Dedifferentiated amniotic fluid mesenchymal stem cell (primary cell): ENCODE data around the gene MAN1B1.
A peak's percentile ranks its signal among the peaks of the same experiment; 100 is the strongest.

Experiments
- DNase-seq: peaks from one replicate; pipeline ENCODE4 v3.0.0-alpha.2; 2016; ENCODE audit errors: extremely low spot score

MAN1B1 gene

DNA sequence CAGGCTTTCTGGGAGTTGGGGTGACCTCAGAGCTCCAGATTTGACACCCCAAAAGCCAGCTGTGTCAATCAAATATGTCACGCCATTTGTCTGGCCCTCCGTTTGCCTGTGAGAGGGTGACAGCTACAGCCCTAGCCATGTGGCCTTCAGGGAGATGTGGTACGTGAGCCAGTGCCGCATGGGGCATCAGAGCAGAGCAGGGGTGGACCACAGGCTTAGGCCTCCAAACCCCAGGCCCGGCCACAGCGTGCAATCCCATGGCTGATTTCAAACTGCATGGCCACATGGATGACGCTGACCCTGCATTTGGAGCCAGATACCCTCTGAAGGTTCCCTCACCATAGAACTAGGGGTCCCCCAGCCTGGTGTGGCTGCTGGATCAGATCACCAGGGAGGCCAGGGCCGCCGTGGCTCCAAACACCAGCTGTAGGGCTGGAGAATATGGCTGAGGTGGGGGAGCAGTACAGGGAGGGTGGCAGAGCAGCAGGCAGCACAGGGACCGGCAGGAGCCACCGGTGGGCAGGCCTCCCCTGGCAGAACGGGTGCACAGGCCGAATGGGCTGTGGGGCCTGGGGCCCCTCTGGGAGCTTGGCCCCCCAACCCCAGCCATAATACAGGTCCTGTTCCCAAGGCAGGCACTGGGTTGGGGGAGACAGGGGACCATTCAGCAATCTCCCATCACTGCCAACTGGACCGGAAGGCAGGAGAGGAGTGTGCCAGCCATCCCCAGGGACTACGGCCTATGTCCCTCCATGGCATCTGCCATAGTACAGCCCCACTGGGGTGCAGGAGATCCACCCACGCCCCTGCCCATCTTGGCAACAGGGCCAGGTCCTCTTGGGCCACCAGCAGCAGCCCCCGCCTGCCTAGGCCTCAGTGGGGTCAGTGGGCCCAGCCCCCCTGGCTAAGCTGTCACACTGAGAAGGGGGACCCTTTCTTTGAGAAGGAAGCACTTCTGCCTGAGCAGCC is 18.0 kb upstream of the MAN1B1 start:
- DNase-seq = no peak

GRCh38 chr9:137069508-137070091 is 17.2 kb upstream of the MAN1B1 start:
- DNase-seq = no peak

DNA sequence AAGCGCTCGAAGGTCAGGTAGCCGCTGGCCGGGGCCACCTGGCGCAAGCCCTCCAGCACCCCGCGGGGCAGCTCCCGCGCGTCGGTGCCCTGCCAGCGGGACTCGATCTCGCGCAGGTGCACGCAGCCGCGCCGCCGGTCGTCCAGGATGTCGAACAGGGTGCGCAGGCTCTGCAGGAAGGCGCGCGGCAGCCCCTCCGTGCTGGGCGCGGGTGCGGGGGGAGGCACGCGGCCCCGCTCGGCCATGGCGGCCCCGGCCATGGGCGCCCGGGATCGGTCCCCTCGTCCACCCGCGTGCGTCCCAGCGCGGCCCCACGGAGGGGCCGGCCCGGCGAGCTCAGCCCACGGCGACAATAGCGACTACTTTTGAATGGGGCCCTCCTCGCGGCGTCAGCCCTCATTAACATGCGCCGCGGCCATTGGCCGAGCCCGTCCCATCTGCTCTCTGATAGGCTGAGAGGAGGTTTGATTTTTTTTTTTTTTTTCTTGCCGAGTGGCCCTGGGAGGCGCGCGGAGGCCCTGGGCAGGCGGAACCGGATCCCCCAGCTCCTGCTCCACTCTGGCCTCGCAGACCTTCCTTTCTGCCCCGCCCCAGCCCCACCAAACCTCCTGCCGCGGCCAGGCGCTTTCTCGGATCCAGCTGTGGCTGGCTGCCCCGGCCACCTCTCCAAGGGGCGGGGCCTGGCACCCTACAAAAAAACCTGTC is 16.4 kb upstream of the MAN1B1 start, which contains the start of gene SAPCD2:
Gene SAPCD2, minus strand, starts transcription at position 357 of the 705 bp plus-strand sequence. Its CDS starts 97 bp downstream, at position 260.
- peak; percentile 74 for DNase-seq

DNA sequence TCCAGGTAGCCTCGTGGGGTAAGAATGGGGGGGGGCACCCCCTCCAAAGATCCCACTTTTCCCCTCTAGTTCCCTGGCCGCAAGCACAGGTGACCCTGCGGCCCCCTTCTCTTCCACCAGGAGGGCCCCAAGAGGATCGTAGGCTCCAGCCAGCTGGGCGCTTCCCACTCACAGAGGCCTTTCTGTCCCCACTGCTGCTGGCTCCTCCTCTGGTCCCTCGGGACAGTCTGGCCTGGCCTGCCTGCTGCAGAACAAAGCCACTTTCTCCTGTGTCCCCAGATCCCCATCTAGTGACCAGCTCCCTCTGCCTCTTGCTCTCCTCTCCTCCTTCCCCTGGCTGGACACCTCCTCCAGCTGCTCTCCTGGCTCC is 15.9 kb upstream of the MAN1B1 start:
- DNase-seq = no peak

DNA sequence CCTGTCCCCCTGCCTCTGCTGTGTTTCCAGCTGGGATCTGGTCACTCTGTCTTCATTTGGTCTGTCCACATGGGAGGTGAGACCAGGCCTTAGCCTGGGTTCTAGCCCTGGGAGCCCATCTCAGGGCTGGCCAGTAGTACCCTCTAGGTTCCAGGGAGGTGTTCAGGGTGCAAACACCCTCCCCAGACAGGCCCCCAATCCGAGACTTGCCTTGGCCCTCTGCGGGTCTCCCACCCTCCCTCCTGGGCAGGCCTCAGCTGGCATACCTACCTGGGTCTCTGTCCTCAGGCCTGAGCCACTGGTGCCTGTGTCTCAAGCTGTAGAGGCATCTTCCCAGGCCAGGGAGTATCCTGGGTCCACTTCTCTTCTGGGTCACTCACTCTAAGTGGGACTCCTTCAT is 15.5 kb upstream of the MAN1B1 start:
- no peak for DNase-seq

DNA sequence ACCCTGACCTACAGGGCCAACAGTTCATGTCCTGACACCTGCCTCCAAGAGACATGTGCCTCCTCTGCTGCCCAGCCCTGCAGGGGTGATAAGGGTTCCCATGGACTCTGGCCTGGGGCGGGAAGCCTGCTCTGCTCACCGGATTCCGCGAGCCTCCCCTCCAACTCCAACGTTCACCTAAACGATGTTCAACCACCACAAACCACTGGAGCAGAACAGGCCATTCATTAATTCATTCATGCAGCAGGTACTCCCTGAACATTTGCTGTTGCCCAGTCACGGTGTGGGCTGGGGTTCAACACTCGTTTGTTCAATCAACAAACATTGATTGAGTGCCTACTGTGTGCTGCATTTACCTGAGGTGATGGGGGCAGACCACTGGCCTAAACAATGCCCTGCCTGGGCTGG is 12.8 kb upstream of the MAN1B1 start:
- no peak for DNase-seq

DNA sequence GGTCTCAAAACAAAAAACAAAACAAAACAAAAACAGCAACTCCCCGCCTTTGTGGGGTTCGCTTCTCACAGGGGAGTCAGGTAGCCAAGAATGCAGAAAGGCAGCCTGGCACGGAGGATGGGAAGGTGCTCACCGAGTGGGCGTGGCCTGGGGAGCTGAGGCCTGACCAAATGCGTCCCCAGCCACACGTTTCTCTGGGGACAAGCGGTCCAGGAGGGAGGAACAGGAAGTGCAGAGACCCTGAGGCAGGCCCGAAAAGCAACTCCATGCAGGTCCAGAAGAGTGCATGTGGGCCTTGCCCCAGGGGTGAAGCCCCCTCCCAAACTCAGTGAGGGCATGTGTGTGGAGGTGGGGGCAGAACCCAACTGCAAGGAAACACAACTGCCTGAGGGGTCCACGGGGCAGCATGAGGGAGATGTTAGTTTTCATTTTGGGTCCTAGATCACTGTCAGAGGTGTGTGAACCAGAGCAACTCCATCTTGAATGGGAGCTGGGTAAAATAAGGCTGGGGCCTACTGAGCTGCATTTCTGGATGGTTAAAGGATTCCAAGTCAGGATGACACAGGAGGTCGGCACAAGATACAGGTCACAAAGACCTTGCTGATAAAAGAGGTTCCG is 12.0 kb upstream of the MAN1B1 start:
- DNase-seq = no peak

DNA sequence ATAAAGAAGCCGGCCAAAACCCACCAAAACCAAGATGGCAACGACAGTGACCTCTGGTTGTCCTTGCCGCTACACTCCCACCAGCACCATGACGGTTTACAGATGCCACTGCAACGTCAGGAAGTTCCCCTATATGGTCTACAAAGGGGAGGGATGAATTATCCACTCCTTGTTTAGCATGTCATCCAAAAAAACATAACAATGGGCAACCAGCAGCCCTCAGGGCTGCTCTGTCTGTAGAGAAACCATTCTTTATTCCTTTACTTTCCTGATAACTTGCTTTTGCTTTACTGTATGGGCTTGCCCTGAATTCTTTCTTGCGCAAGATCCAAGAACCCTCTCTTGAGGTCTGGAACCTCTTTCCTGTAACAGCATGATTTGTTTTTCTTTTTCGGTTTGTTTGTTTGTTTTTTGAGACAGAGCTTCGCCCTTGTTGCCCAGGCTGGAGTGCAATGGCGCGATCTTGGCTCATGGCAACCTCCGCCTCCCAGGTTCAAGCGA is 11.5 kb upstream of the MAN1B1 start:
- DNase-seq = no peak

GRCh38 chr9:137076636-137077009 is 10.2 kb upstream of the MAN1B1 start:
- no peak for DNase-seq

DNA sequence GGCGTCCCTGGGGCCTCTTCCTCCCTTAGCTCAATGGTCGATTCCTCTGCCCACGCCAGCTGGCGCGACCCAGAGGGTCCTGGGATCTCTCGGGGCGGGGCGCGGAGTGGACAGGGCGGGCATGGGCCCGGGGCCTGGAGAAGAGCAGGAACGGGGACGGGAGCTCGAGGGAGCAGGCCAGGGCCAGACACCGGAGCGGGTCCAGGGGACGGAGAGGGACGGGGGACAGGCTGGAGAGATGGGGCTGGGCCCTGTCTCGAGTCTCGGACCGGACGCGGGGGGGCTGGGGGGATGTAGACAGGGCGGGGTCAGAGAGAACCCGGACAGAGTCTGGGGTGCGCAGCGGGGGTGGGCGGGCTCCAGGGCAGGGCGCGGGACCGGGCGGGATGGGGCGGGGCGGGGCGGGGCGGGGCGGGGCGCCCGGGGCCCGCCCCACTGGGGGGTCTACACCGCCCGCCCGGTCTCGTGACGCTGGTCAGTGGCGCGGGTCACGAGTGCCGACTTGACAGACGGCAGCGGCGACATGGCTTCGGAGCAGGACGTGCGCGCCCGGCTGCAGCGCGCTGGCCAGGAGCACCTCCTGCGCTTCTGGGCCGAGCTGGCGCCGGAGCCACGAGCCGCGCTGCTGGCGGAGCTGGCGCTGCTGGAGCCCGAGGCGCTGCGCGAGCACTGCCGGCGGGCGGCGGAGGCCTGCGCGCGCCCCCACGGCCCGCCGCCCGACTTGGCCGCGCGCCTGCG is 9.6 kb upstream of the MAN1B1 start, which contains the start of gene UAP1L1:
Gene UAP1L1, plus strand, starts transcription at position 508 of the 738 bp plus-strand sequence. Its CDS starts 16 bp downstream, at position 524.
- DNase-seq = no peak

DNA sequence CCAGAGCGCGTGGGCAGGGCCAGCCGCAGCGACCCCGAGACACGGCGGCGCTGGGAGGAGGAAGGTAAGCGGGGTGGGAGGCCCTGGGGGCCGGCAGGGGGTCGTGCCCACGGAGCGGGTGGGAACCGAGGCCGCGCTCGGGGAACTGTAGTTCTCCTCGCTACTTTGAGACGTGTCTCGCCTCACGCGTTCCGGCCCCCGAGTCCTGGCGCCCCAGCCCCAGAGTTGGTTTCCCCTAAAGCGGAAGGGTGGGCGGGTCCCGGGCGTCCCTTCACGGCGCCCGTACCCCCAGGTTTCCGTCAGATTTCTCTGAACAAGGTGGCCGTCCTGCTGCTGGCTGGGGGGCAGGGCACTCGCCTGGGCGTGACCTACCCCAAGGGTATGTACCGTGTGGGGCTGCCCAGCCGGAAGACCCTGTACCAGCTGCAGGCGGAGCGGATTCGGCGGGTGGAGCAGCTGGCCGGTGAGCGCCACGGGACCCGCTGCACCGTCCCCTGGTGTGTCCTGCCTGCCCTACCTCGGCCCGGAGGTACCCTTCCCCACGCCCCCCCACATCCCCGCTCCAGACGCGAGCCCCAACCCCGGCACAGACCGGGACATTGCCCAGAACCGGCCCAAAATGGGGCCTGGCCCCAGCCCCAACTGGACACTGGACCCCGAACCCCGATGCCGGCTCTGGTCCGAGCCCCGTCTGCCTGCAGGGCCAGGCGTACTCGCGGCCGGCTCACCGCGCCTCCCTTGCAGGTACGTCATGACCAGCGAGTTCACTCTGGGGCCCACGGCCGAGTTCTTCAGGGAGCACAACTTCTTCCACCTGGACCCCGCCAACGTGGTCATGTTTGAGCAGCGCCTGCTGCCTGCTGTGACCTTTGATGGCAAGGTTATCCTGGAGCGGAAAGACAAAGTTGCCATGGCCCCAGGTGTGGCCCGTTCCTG is 8.8 kb upstream of the MAN1B1 start:
- DNase-seq = no peak

GRCh38 chr9:137078701-137079400 is 7.9 kb upstream of the MAN1B1 start:
- DNase-seq = no peak

DNA sequence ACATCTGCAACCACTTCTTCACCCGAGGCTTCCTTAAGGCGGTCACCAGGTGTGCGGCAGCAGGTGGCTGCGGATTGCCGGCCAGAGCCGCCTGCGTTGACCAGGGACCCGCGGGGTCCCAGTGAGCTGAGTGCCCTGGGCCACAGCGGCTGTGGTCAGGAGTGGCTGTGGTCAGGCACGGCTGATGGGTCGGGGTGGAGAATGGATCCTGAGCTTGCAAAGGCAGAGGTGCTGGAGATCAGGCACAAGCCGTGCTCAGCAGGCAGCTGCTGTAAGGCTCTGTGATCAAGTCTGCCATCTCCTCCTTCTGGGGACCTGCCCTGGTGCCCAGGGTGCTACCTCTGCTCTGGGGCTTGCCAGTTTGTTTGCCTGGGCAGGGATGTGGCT is 7.4 kb upstream of the MAN1B1 start:
- no peak for DNase-seq

- DNase-seq = no peak
These were observed 6.3 kb upstream of the MAN1B1 start for GRCh38 chr9:137080260-137081122.

- no peak for DNase-seq
These were observed 4.4 kb upstream of the MAN1B1 start for GRCh38 chr9:137082222-137082924.

DNA sequence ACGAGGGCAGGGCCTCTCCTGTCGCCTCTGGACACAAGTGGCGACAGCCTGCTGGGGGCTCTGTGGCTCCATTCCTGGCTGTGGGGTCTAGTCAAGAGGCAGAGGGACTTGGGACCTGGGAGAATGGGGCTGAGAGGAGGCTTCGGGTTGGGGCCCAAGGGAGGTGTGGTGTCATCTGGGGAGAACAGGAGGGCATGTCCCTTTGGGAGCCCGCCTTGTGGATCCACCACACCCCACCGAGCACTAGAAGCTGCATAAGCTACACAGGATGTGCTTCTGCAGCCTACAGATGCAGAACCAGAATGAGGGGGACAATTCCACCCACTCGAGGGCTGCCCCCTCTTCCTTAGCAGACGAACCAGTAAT is 3.9 kb upstream of the MAN1B1 start:
- no peak for DNase-seq

GRCh38 chr9:137083394-137084004 is 3.3 kb upstream of the MAN1B1 start:
- peak; percentile 89 for DNase-seq
